Activated CD8-positive, alpha-beta T cell treated with anti-CD3 and anti-CD28 coated beads for 36 hours (primary cell): Measurements from ENCODE around the gene TBC1D22A. TPM values are rescaled to one million over a fixed set of nuclear protein-coding genes. Genes with fewer than 3 reads are reported as not detected.
"Not testable (repeated sequence)": the region's sequence is repeated elsewhere in the genome, so short reads cannot be mapped to it uniquely, and the experiment has no call there.

ENCODE experiments used
- ATAC-seq: fragments of 200-7000 bp; cut with Tn5 transposase; one replicate; pipeline ENCODE4 v1.10.0; 2021; ENCODE audit warnings: mild to moderate bottlenecking, moderate library complexity
- CTCF ChIA-PET: fragments of 350-600 bp; sonication (Branson Sonifier 250); formaldehyde crosslinking; loops from one replicate; lab custom pipeline; 2021; ENCODE audit warnings: antibody characterized with exemption; lab: Charles Lee
- POLR2A ChIA-PET: fragments of 350-600 bp; sonication (Branson Sonifier 250); formaldehyde crosslinking; loops from one replicate; lab custom pipeline; 2021; ENCODE audit warnings: antibody characterized with exemption; lab: Charles Lee
- DNase-seq: peaks from one replicate; pipeline ENCODE4 v3.0.0-alpha.2; 2020
- H3K27ac Mint-ChIP-seq: one replicate; pipeline ENCODE4 v1.8.0; 2021; ENCODE audit warnings: mild to moderate bottlenecking, mixed read lengths
- H3K27me3 Mint-ChIP-seq: one replicate; pipeline ENCODE4 v1.8.0; 2021; ENCODE audit warnings: mixed read lengths
- H3K36me3 Mint-ChIP-seq: one replicate; pipeline ENCODE4 v1.8.0; 2021; ENCODE audit warnings: low read depth, mixed read lengths
- H3K4me1 Mint-ChIP-seq: one replicate; pipeline ENCODE4 v1.8.0; 2021; ENCODE audit warnings: low read depth, mixed read lengths
- H3K4me3 Mint-ChIP-seq: one replicate; pipeline ENCODE4 v1.8.0; 2021; ENCODE audit warnings: mild to moderate bottlenecking, moderate library complexity, mixed read lengths
- H3K9me3 Mint-ChIP-seq: one replicate; pipeline ENCODE4 v1.8.0; 2021; ENCODE audit warnings: mixed read lengths
- intact Hi-C: fragments of 100-400 bp; cut with micrococcal nuclease; formaldehyde crosslinking; loops from one replicate; pipeline ENCODE4 v1.10.0; 2022
- total RNA-seq, 2 experiments: library from RNA; stranded (reverse); gene quantifications; one replicate each; pipeline ENCODE4 v1.2.3, GENCODE V29; 2021
- TF ChIP-seq, protein P1 (sequence below): fragments of 200-600 bp; IDR thresholded peaks from one replicate; pipeline ENCODE4 v1.8.0; 2022; ENCODE audit warnings: antibody characterized with exemption, mild to moderate bottlenecking

Gene TBC1D22A
- total RNA-seq, 2 experiments from 2014 or later: 41.0 to 42.8 TPM

- H3K4me1 Mint-ChIP-seq: peaks cover 68% of the 10 kb centered on the region
- CTCF ChIA-PET: interaction anchor here (0.9 to 1.9 kb wide), 2 partner anchors 169 to 364 kb away, joined by 3 to 4 read pairs; no protein-coding TSS in a partner anchor
- DNase-seq (no peak), ATAC-seq (no peak)
- TF ChIP-seq, protein P1, sequence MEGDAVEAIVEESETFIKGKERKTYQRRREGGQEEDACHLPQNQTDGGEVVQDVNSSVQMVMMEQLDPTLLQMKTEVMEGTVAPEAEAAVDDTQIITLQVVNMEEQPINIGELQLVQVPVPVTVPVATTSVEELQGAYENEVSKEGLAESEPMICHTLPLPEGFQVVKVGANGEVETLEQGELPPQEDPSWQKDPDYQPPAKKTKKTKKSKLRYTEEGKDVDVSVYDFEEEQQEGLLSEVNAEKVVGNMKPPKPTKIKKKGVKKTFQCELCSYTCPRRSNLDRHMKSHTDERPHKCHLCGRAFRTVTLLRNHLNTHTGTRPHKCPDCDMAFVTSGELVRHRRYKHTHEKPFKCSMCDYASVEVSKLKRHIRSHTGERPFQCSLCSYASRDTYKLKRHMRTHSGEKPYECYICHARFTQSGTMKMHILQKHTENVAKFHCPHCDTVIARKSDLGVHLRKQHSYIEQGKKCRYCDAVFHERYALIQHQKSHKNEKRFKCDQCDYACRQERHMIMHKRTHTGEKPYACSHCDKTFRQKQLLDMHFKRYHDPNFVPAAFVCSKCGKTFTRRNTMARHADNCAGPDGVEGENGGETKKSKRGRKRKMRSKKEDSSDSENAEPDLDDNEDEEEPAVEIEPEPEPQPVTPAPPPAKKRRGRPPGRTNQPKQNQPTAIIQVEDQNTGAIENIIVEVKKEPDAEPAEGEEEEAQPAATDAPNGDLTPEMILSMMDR: no peak
- peak overlapping the region; percentile 88 for H3K27ac Mint-ChIP-seq
- intact Hi-C loops: no loop called here
- POLR2A ChIA-PET: interaction anchor here (1.1 kb wide), 1 partner anchor 16 kb away, joined by 3 read pairs; no protein-coding TSS in a partner anchor
- no peaks in the 10 kb centered on the region for H3K27me3 Mint-ChIP-seq
- no peaks in the 10 kb centered on the region for H3K9me3 Mint-ChIP-seq
- H3K36me3 Mint-ChIP-seq: peaks cover 26% of the 10 kb centered on the region
- H3K4me3 Mint-ChIP-seq: peak overlapping the region; percentile 34
Observed at GRCh38 chr22:46732041-46732379, 30.4 kb upstream of the TBC1D22A start.

GRCh38 chr22:46732513-46732912, 29.9 kb upstream of the TBC1D22A start:
- POLR2A ChIA-PET: interaction anchor here (1.1 kb wide), 1 partner anchor 17 kb away, joined by 3 read pairs; no protein-coding TSS in a partner anchor
- TF ChIP-seq, protein P1: no peak
- CTCF ChIA-PET: interaction anchor here (0.9 to 1.9 kb wide), 2 partner anchors 66 to 169 kb away, joined by 3 to 4 read pairs; no protein-coding TSS in a partner anchor
- DNase-seq (no peak), ATAC-seq (no peak)
- Mint-ChIP-seq H3K27ac (peak overlapping the region; percentile 67), H3K9me3 (no peaks in the 10 kb centered on the region), H3K36me3 (peaks cover 29% of the 10 kb centered on the region), H3K4me1 (peaks cover 70% of the 10 kb centered on the region), H3K4me3 (no peak overlapping the region), H3K27me3 (no peaks in the 10 kb centered on the region)
- intact Hi-C loops: no loop called here

DNA sequence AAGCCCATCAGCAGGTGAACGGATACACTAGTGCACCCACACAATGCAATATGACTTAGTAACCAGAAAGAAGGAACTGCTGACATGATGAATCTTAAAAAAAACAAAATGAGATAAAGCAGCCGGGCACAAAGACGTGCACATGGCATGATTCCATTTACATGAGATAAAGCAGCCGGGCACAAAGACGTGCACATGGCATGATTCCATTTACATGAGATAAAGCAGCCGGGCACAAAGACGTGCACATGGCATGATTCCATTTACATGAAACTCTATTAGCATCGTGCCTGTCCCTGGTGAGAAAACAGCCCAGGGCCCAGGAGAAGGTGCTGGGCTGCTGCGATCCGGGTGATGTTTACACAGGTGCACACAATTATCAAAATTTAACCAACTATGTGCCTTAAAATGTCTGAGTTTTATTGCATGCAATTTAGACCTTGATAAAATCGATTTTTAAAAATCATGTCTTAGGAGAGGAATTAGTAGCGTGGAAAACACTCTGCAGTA, 28.2 kb upstream of the TBC1D22A start:
- ChIA-PET CTCF (interaction anchor here (1.6 kb wide), 1 partner anchor 69 kb away, joined by 5 read pairs; no protein-coding TSS in a partner anchor), POLR2A (interaction anchor here (0.5 kb wide), 1 partner anchor 153 kb away, joined by 3 read pairs; no protein-coding TSS in a partner anchor)
- Mint-ChIP-seq H3K27ac (peak overlapping the region; percentile 98), H3K36me3 (peaks cover 29% of the 10 kb centered on the region), H3K4me3 (peak overlapping the region; percentile 93), H3K4me1 (peaks cover 62% of the 10 kb centered on the region)
- H3K27me3 Mint-ChIP-seq, DNase-seq, ATAC-seq, intact Hi-C loops, H3K9me3 Mint-ChIP-seq: not testable (repeated sequence)

- H3K27ac Mint-ChIP-seq: peak overlapping the region; percentile 98
- POLR2A ChIA-PET: interaction anchor here (1.1 to 1.2 kb wide), 3 partner anchors 15 to 45 kb away, joined by 3 read pairs; no protein-coding TSS in a partner anchor
Observed at GRCh38 chr22:46734830-46735453, 27.5 kb upstream of the TBC1D22A start.

More at GRCh38 chr22:46734830-46735453, 27.5 kb upstream of the TBC1D22A start:
- intact Hi-C loops: no loop called here
- ATAC-seq (no peak), DNase-seq (peak; percentile 56)
- Mint-ChIP-seq H3K36me3 (peaks cover 27% of the 10 kb centered on the region), H3K9me3 (no peaks in the 10 kb centered on the region), H3K4me1 (peaks cover 59% of the 10 kb centered on the region), H3K27me3 (no peaks in the 10 kb centered on the region), H3K4me3 (peak overlapping the region; percentile 93)
- TF ChIP-seq, protein P1: no peak
- CTCF ChIA-PET: interaction anchor here (1.1 to 2.5 kb wide), 2 partner anchors 24 to 64 kb away, joined by 3 to 8 read pairs; no protein-coding TSS in a partner anchor
